GM13977 (cell line): Measurements from ENCODE around the gene UBAC2.

Source experiments
- DNase-seq: peaks from one replicate; pipeline ENCODE4 v3.0.0; 2012; ENCODE audit warnings: low spot score
- CTCF ChIP-seq: IDR thresholded peaks from 2 replicates; pipeline ENCODE4 v1.5.1; 2012; ENCODE audit warnings: mild to moderate bottlenecking, control low read depth; ENCODE audit not compliant: insufficient read depth; ENCODE audit errors: extremely low read depth, missing control alignments
- in situ Hi-C: fragments of 300-500 bp; cut with MboI; formaldehyde crosslinking; loops from one replicate; pipeline ENCODE4 v1.12.0; 2022; ENCODE audit warnings: low sequenced_read_pairs, low pct_unique_long_range_greater_than_20kb, mixed read lengths, inconsistent platforms; ENCODE audit not compliant: unreplicated experiment

The UBAC2 gene

GRCh38 chr13:99433543-99434075 is 233.0 kb downstream of the UBAC2 start:
- no peak for TF ChIP-seq CTCF
- in situ Hi-C loops, result loop anchor here (10.0 kb wide), 1 partner anchor 259 kb away; no protein-coding TSS in a partner anchor
- no peak for DNase-seq

- in situ Hi-C loops, result loop anchor here (10.0 kb wide), 1 partner anchor 260 kb away; no protein-coding TSS in a partner anchor
- no peak for TF ChIP-seq CTCF
- no peak for DNase-seq
Measured at GRCh38 chr13:99434258-99434788, 233.7 kb downstream of the UBAC2 start.

GRCh38 chr13:99435116-99435515 is 234.5 kb downstream of the UBAC2 start:
- in situ Hi-C loops, result loop anchor here (5.0 to 10.0 kb wide), 3 partner anchors 48 to 260 kb away; no protein-coding TSS in a partner anchor
- no peak for DNase-seq
- no peak for TF ChIP-seq CTCF

GRCh38 chr13:99435998-99436397 is 235.3 kb downstream of the UBAC2 start:
- no peak for TF ChIP-seq CTCF
- DNase-seq, result no peak
- in situ Hi-C loops, result loop anchor here (5.0 to 10.0 kb wide), 3 partner anchors 49 to 261 kb away; no protein-coding TSS in a partner anchor
